Psoas muscle (tissue), 8 donors: ENCODE measurements around the gene PTCHD4. TPM values are rescaled to one million over a fixed set of nuclear protein-coding genes. Genes with fewer than 3 reads are reported as not detected.
A peak's percentile ranks its signal among the peaks of the same experiment; 100 is the strongest.

Experiments used
- ATAC-seq, 4 donors: fragments of 200-7000 bp; cut with Tn5 transposase; one replicate each; pipeline ENCODE4 v1.9.1; 2020; ENCODE audit warnings: moderate library complexity in 3 of 4, mild to moderate bottlenecking in 2 of 4
- DNase-seq, 2 donors: peaks; one replicate each; pipeline ENCODE4 v3.0.0-alpha.2; 2020
- H3K27ac ChIP-seq: fragments of 200-600 bp; one replicate; pipeline ENCODE4 v1.8.0; 2022
- H3K27me3 ChIP-seq, 3 donors: fragments of 200-600 bp in 1 of 3; one replicate each; pipeline versions ENCODE4 v1.6.1 to v1.8.0; 2013 to 2022; ENCODE audit warnings: low read length in 2 of 3, mild to moderate bottlenecking in 2 of 3, moderate library complexity in 1 of 3; ENCODE audit not compliant: insufficient read depth in 3 of 3
- H3K36me3 ChIP-seq, 2 donors: fragments of 200-600 bp in 1 of 2; one replicate each; pipeline versions ENCODE4 v1.6.1 to v1.8.0; 2013 to 2022; ENCODE audit warnings: low read depth in 1 of 2, mild to moderate bottlenecking in 1 of 2, moderate library complexity in 1 of 2; ENCODE audit not compliant: insufficient read depth in 1 of 2
- H3K4me1 ChIP-seq: fragments of 200-600 bp; one replicate; pipeline ENCODE4 v1.8.0; 2022
- H3K4me3 ChIP-seq: fragments of 200-600 bp; one replicate; pipeline ENCODE4 v1.8.0; 2022; ENCODE audit warnings: mild to moderate bottlenecking
- H3K9me3 ChIP-seq: fragments of 200-600 bp; one replicate; pipeline ENCODE4 v1.8.0; 2022
- CTCF ChIP-seq: fragments of 200-600 bp; IDR thresholded peaks from one replicate; pipeline ENCODE4 v1.8.0; 2022; ENCODE audit warnings: antibody characterized with exemption
- WGBS, 3 donors: extraction: QIAGEN DNeasy Blood & Tissue Kit; methylation state at CpG; one replicate each; pipeline versions ENCODE4 v1.1.6 to v1.1.7; 2013; 5-methylcytosine and 5-hydroxymethylcytosine counted together
- intact Hi-C, 2 donors: fragments of 100-400 bp; cut with DNase I; formaldehyde crosslinking; loops; one replicate each; pipeline versions ENCODE4 v1.11.0 to v1.14.2; 2022
- polyA plus RNA-seq, 3 donors: library from polyadenylated mRNA; stranded (reverse); fragments of 200-250 nt; gene quantifications; one replicate each; pipeline ENCODE4 v1.2.3, GENCODE V29; 2013
- total RNA-seq, 4 donors: library from RNA; stranded (reverse); fragmentation: NEBNext Ultra II Directional in 2 of 4; extraction: Animal tissue kit (Norgen Biotek cat#: 25700) in 2 of 4; gene quantifications; one replicate each; pipeline versions ENCODE4 v1.2.1 to v1.2.4, GENCODE V29; 2021 to 2023
- donor health status: healthy with polysubstance abuse.
- donor health status: DM: no; HTN: no; CAD: no; lungs with moderate emphysema.
- donor health status: Bipolar disorder and iron deficiency.
- donor health status: healthy.
- donor health status: DM: yes; HTN: yes; CAD: no.
- donor health status: DM: no; HTN: no; CAD: no.
- donor health status: DM: no; HTN: no; CAD: no.
- donor health status: DM: yes; HTN: yes; CAD: no.

Gene PTCHD4
- total and polyA plus RNA-seq, 7 donors: 0.07 to 0.20 (median 0.19) TPM; not detected in 4

- H3K27ac ChIP-seq: no peak overlapping the region
- no peak for DNase-seq
- no peak overlapping the region for H3K4me3 ChIP-seq
- no peaks in the 10 kb centered on the region for H3K4me1 ChIP-seq
- no peaks in the 10 kb centered on the region for H3K27me3 ChIP-seq
- ATAC-seq: no peak
- intact Hi-C loops: no loop called here
- no peak for TF ChIP-seq CTCF
- H3K36me3 ChIP-seq: no peaks in the 10 kb centered on the region
- 40 to 59% (median 46%) methylated on average over 3 of the region's 3 CpGs for WGBS, 3 donors
- H3K9me3 ChIP-seq: no peaks in the 10 kb centered on the region
Observed at GRCh38 chr6:48092550-48093217, 18.3 kb downstream of the PTCHD4 start.

- TF ChIP-seq CTCF: no peak
- 55 to 63% (median 62%) methylated on average over 4 of the region's 4 CpGs for WGBS, 3 donors
Observed at GRCh38 chr6:48090546-48090945, 20.5 kb downstream of the PTCHD4 start.

GRCh38 chr6:48087448-48087847 lies 23.5 kb downstream of the PTCHD4 start:
- no peak overlapping the region for H3K27ac ChIP-seq
- peak; percentile 22 for TF ChIP-seq CTCF
- no peaks in the 10 kb centered on the region for H3K27me3 ChIP-seq
- H3K4me3 ChIP-seq: no peak overlapping the region
- 39 to 53% (median 46%) methylated on average over 1 of the region's 1 CpG for WGBS, 3 donors
- ATAC-seq (no peak), DNase-seq (no peak)
- no peaks in the 10 kb centered on the region for H3K9me3 ChIP-seq
- H3K4me1 ChIP-seq: no peaks in the 10 kb centered on the region
- intact Hi-C loops: no loop called here
- no peaks in the 10 kb centered on the region for H3K36me3 ChIP-seq

More at GRCh38 chr6:48090546-48090945, 20.5 kb downstream of the PTCHD4 start:
- Histone ChIP-seq H3K4me3 (no peak overlapping the region), H3K9me3 (no peaks in the 10 kb centered on the region), H3K4me1 (no peaks in the 10 kb centered on the region), H3K27me3 (no peaks in the 10 kb centered on the region), H3K36me3 (no peaks in the 10 kb centered on the region), H3K27ac (no peak overlapping the region)
- intact Hi-C loops: no loop called here
- DNase-seq (no peak), ATAC-seq (no peak)

- DNase-seq (no peak), ATAC-seq (no peak)
- no peak overlapping the region for H3K4me3 ChIP-seq
- intact Hi-C loops: no loop called here
- H3K27me3 ChIP-seq: no peaks in the 10 kb centered on the region
- WGBS, 3 donors: 86 to 94% (median 88%) methylated on average over 1 of the region's 1 CpG
- H3K9me3 ChIP-seq: no peaks in the 10 kb centered on the region
- no peak overlapping the region for H3K27ac ChIP-seq
- TF ChIP-seq CTCF: no peak
- no peaks in the 10 kb centered on the region for H3K4me1 ChIP-seq
- no peaks in the 10 kb centered on the region for H3K36me3 ChIP-seq
Observed at GRCh38 chr6:48086187-48086586, 24.8 kb downstream of the PTCHD4 start.

GRCh38 chr6:48085131-48085741 lies 25.8 kb downstream of the PTCHD4 start:
- intact Hi-C loops: no loop called here
- no peaks in the 10 kb centered on the region for H3K27me3 ChIP-seq
- H3K4me3 ChIP-seq: no peak overlapping the region

More at GRCh38 chr6:48085131-48085741, 25.8 kb downstream of the PTCHD4 start:
- H3K27ac ChIP-seq: no peak overlapping the region
- TF ChIP-seq CTCF: no peak
- DNase-seq: no peak
- ATAC-seq: no peak
- H3K36me3 ChIP-seq: no peaks in the 10 kb centered on the region
- H3K9me3 ChIP-seq: no peaks in the 10 kb centered on the region
- H3K4me1 ChIP-seq: no peaks in the 10 kb centered on the region
